HepG2 (cell line): Measurements from ENCODE around the gene NTN3. TPM values are rescaled to one million over a fixed set of nuclear protein-coding genes. Genes with fewer than 3 reads are reported as not detected.

Experiments
- AGO2 ChIP-seq: fragments of 200-400 bp; formaldehyde crosslinking; optimal IDR thresholded peaks from 2 replicates; pipeline ENCODE3; 2017; ENCODE audit warnings: mild to moderate bottlenecking, low read depth, low read length, moderate library complexity
- HNRNPL ChIP-seq: fragments of 200-400 bp; formaldehyde crosslinking; IDR thresholded peaks from 2 replicates; pipeline ENCODE4 v1.6.1; 2017; ENCODE audit warnings: mild to moderate bottlenecking, low read depth, low read length
- KDM5B ChIP-seq: sonication (generic); formaldehyde crosslinking; IDR thresholded peaks from 2 replicates; pipeline ENCODE4 v1.4.0; 2020; ENCODE audit warnings: missing genetic modification reagents, mild to moderate bottlenecking, borderline replicate concordance
- MZF1 ChIP-seq: sonication (generic); formaldehyde crosslinking; IDR thresholded peaks from 2 replicates; pipeline ENCODE4 v1.8.1; 2023; ENCODE audit warnings: mild to moderate bottlenecking, missing genetic modification reagents, borderline replicate concordance
- NONO ChIP-seq, 2 experiments: fragments of 450-650 bp in 1 of 2; sonication (generic) in 1 of 2; formaldehyde crosslinking in 1 of 2; IDR thresholded peaks in 1 of 2; conservative IDR thresholded peaks in 1 of 2; 2 replicates each; pipeline versions ENCODE4 v1.6.1 to v1.8.0; 2017 to 2022; ENCODE audit warnings: mild to moderate bottlenecking in 1 of 2, missing genetic modification reagents in 1 of 2, moderate library complexity in 1 of 2
- RBM39 ChIP-seq: fragments of 200-400 bp; formaldehyde crosslinking; IDR thresholded peaks from one replicate; pipeline ENCODE4 v1.6.1; 2018; ENCODE audit warnings: antibody characterized with exemption, mild to moderate bottlenecking, low read depth, low read length; ENCODE audit not compliant: poor library complexity, severe bottlenecking
- RFXANK ChIP-seq: IDR thresholded peaks from 2 replicates; pipeline ENCODE4 v1.6.1; 2016
- SNAPC2 ChIP-seq: sonication (generic); formaldehyde crosslinking; IDR thresholded peaks from 2 replicates; pipeline ENCODE4 v1.8.1; 2022; ENCODE audit warnings: mild to moderate bottlenecking, missing genetic modification reagents
- TEAD3 ChIP-seq: optimal IDR thresholded peaks from 2 replicates; pipeline ENCODE3; 2016; ENCODE audit warnings: borderline replicate concordance
- TOPORS ChIP-seq: sonication (generic); formaldehyde crosslinking; IDR thresholded peaks from 2 replicates; pipeline ENCODE4 v1.8.0; 2023; ENCODE audit warnings: mild to moderate bottlenecking, missing genetic modification reagents
- ZNF354B ChIP-seq: sonication (generic); formaldehyde crosslinking; IDR thresholded peaks from 2 replicates; pipeline ENCODE4 v1.8.0; 2022; ENCODE audit warnings: mild to moderate bottlenecking, missing genetic modification reagents
- ZNF468 ChIP-seq: sonication (generic); formaldehyde crosslinking; IDR thresholded peaks from 2 replicates; pipeline ENCODE4 v1.8.0; 2022; ENCODE audit warnings: mild to moderate bottlenecking, moderate library complexity, missing genetic modification reagents
- ZNF510 ChIP-seq: sonication (generic); formaldehyde crosslinking; IDR thresholded peaks from 2 replicates; pipeline ENCODE4 v1.4.0; 2020; ENCODE audit warnings: low read depth, mild to moderate bottlenecking, missing genetic modification reagents
- ZNF543 ChIP-seq: sonication (generic); formaldehyde crosslinking; IDR thresholded peaks from 2 replicates; pipeline ENCODE4 v1.4.0; 2020; ENCODE audit warnings: mild to moderate bottlenecking, missing genetic modification reagents
- polyA plus RNA-seq, 8 experiments: library from polyadenylated mRNA; depleted of rRNA in 3 of 8; stranded (reverse) in 7 of 8; unstranded in 1 of 8; fragments of >200 nt; fragmentation: Illumina TruSeq in 4 of 8; extraction: Trizol in 4 of 8; gene quantifications; 2 replicates each; pipeline versions ENCODE4 v1.2.1 to v1.2.3, GENCODE V29; 2011 to 2016; ENCODE audit warnings: low read depth in 4 of 8, missing spikeins in 1 of 8, mixed read lengths in 1 of 8; ENCODE audit not compliant: insufficient read depth in 1 of 8
- total RNA-seq, 5 experiments: library from RNA; depleted of rRNA; stranded (reverse); fragments of >200 nt; fragmentation: Illumina TruSeq; extraction: Trizol; gene quantifications; 2 replicates each; pipeline ENCODE4 v1.2.3, GENCODE V29; 2016; ENCODE audit warnings: low read depth in 1 of 5
- TF ChIP-seq, protein P1 (sequence below): sonication (generic); formaldehyde crosslinking; IDR thresholded peaks from 2 replicates; pipeline ENCODE4 v1.5.0; 2020; ENCODE audit warnings: mild to moderate bottlenecking, missing genetic modification reagents, moderate library complexity
- TF ChIP-seq, protein P2 (sequence below): sonication (generic); formaldehyde crosslinking; IDR thresholded peaks from 2 replicates; pipeline ENCODE4 v1.8.1; 2023; ENCODE audit warnings: mild to moderate bottlenecking, missing genetic modification reagents
- TF ChIP-seq, protein P3 (sequence below): sonication (generic); formaldehyde crosslinking; IDR thresholded peaks from 2 replicates; pipeline ENCODE4 v1.5.0; 2020; ENCODE audit warnings: mild to moderate bottlenecking, low read depth, missing genetic modification reagents, borderline replicate concordance
- TF ChIP-seq, protein P4 (sequence below): sonication (generic); formaldehyde crosslinking; IDR thresholded peaks from 2 replicates; pipeline ENCODE4 v1.4.0; 2020; ENCODE audit warnings: missing genetic modification reagents
- TF ChIP-seq, protein P5 (sequence below): sonication (generic); formaldehyde crosslinking; IDR thresholded peaks from 2 replicates; pipeline ENCODE4 v1.4.0; 2020; ENCODE audit warnings: missing genetic modification reagents

NTN3 gene
- total and polyA plus RNA-seq, 2 of the 13 experiments (the other 11 are each of a cell fraction or from before 2014, with no cell fraction given) = 0.09 to 0.20 TPM

DNA sequence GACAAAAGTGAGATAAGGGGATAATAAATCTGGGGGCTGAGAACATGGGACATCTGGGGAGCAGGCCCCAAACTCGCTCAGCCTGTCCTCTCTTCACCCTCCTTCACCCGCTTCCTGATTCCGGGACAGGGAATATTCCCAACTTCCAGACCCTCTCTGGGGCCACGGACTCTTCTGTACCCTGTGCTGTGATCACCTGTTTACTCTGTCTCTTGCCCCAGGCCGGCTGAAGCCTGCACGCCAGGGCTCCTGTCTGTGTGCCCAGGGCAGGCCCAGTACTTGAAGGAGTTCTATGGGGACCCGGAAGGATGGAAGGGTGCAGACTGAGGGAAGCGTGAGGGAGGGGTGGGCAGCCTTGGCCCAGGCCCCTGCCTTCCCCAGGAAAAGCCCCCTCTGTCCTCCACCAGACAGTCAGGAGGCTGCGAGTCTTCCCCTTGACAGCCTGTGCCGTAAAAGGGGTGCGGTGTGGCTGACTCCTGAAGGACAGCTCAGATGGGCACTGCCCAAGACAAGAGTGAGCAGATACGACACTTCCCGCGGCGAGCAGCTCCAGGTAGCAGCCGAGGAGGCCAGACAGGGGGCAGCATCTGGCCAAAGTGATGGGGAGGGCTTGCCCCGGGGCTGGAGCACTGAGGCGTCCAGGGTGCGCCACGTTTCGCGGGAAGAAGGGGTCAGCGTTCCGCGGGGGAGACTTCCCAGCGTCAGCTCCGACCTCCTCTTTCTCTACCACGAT is 42.9 kb upstream of the NTN3 start (continued):
- TF ChIP-seq, protein P1, sequence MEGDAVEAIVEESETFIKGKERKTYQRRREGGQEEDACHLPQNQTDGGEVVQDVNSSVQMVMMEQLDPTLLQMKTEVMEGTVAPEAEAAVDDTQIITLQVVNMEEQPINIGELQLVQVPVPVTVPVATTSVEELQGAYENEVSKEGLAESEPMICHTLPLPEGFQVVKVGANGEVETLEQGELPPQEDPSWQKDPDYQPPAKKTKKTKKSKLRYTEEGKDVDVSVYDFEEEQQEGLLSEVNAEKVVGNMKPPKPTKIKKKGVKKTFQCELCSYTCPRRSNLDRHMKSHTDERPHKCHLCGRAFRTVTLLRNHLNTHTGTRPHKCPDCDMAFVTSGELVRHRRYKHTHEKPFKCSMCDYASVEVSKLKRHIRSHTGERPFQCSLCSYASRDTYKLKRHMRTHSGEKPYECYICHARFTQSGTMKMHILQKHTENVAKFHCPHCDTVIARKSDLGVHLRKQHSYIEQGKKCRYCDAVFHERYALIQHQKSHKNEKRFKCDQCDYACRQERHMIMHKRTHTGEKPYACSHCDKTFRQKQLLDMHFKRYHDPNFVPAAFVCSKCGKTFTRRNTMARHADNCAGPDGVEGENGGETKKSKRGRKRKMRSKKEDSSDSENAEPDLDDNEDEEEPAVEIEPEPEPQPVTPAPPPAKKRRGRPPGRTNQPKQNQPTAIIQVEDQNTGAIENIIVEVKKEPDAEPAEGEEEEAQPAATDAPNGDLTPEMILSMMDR = 0 out of 2 replicates have a peak, but pooled peaks have one; percentile 28
- TF ChIP-seq ZNF354B (CRISPR knock-in tag) = peak; percentile 86; the same call in 1 of the 2 replicates
- no peak for TF ChIP-seq RBM39
- TF ChIP-seq HNRNPL = peak; percentile 59; the same call in 1 of the 2 replicates
- no peak for TF ChIP-seq TEAD3 (CRISPR knock-in tag)
- peak; percentile 50; the same call in 1 of the 2 replicates for TF ChIP-seq MZF1 (CRISPR knock-in tag)
- TF ChIP-seq, protein P2, sequence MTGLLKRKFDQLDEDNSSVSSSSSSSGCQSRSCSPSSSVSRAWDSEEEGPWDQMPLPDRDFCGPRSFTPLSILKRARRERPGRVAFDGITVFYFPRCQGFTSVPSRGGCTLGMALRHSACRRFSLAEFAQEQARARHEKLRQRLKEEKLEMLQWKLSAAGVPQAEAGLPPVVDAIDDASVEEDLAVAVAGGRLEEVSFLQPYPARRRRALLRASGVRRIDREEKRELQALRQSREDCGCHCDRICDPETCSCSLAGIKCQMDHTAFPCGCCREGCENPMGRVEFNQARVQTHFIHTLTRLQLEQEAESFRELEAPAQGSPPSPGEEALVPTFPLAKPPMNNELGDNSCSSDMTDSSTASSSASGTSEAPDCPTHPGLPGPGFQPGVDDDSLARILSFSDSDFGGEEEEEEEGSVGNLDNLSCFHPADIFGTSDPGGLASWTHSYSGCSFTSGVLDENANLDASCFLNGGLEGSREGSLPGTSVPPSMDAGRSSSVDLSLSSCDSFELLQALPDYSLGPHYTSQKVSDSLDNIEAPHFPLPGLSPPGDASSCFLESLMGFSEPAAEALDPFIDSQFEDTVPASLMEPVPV (CRISPR knock-in tag) = peak; percentile 34; the same call in 1 of the 2 replicates
- no peak for TF ChIP-seq NONO (IDR thresholded peaks at IDR 0.05)
- no peak for TF ChIP-seq NONO (CRISPR knock-in tag; conservative IDR thresholded peaks at IDR 0.05)
- TF ChIP-seq, protein P3, sequence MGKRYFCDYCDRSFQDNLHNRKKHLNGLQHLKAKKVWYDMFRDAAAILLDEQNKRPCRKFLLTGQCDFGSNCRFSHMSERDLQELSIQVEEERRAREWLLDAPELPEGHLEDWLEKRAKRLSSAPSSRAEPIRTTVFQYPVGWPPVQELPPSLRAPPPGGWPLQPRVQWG (CRISPR knock-in tag) = no peak
- peak; percentile 13; the same call in 1 of the 2 replicates for TF ChIP-seq KDM5B (CRISPR knock-in tag)
- 0 out of 2 replicates have a peak, but pooled peaks have one; percentile 5 for TF ChIP-seq SNAPC2 (CRISPR knock-in tag)
- TF ChIP-seq AGO2 = peak; percentile 60
- TF ChIP-seq, protein P4, sequence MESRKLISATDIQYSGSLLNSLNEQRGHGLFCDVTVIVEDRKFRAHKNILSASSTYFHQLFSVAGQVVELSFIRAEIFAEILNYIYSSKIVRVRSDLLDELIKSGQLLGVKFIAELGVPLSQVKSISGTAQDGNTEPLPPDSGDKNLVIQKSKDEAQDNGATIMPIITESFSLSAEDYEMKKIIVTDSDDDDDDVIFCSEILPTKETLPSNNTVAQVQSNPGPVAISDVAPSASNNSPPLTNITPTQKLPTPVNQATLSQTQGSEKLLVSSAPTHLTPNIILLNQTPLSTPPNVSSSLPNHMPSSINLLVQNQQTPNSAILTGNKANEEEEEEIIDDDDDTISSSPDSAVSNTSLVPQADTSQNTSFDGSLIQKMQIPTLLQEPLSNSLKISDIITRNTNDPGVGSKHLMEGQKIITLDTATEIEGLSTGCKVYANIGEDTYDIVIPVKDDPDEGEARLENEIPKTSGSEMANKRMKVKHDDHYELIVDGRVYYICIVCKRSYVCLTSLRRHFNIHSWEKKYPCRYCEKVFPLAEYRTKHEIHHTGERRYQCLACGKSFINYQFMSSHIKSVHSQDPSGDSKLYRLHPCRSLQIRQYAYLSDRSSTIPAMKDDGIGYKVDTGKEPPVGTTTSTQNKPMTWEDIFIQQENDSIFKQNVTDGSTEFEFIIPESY = peak; percentile 36; the same call in 1 of the 2 replicates
- no peak for TF ChIP-seq ZNF468 (CRISPR knock-in tag)
- no peak for TF ChIP-seq RFXANK (CRISPR knock-in tag)
- TF ChIP-seq, protein P5, sequence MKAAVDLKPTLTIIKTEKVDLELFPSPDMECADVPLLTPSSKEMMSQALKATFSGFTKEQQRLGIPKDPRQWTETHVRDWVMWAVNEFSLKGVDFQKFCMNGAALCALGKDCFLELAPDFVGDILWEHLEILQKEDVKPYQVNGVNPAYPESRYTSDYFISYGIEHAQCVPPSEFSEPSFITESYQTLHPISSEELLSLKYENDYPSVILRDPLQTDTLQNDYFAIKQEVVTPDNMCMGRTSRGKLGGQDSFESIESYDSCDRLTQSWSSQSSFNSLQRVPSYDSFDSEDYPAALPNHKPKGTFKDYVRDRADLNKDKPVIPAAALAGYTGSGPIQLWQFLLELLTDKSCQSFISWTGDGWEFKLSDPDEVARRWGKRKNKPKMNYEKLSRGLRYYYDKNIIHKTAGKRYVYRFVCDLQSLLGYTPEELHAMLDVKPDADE (CRISPR knock-in tag) = 0 out of 2 replicates have a peak, but pooled peaks have one; percentile 53
- 0 out of 2 replicates have a peak, but pooled peaks have one; percentile 0 for TF ChIP-seq ZNF543 (CRISPR knock-in tag)
- TF ChIP-seq ZNF510 (CRISPR knock-in tag) = no peak
- TF ChIP-seq TOPORS (CRISPR knock-in tag) = 0 out of 2 replicates have a peak, but pooled peaks have one; percentile 31
